GM12878 (cell line): Measurements from ENCODE around the gene SLC6A12. TPM values are rescaled to one million over a fixed set of nuclear protein-coding genes. Genes with fewer than 3 reads are reported as not detected.

Experiments
- ATAC-seq: fragments of 200-7000 bp; cut with Tn5 transposase; 3 replicates; pipeline ENCODE4 v1.9.1; 2020; ENCODE audit warnings: mild to moderate bottlenecking, moderate library complexity
- BruUV-seq: library from RNA; stranded (reverse); fragments of 400-500 nt; replicated peaks from 2 replicates; lab custom pipeline; 2021; lab: Mats Ljungman, UMichigan
- CTCF ChIA-PET: fragments of 300-600 bp; sonication (Branson Sonifier 250); formaldehyde crosslinking; extraction: SDS; loops from one replicate; lab custom pipeline; 2021; ENCODE audit warnings: inconsistent platforms; lab: Yijun Ruan, JAX
- POLR2A ChIA-PET: fragments of 350-600 bp; formaldehyde crosslinking; extraction: SDS; loops from one replicate; lab custom pipeline; 2021; ENCODE audit warnings: inconsistent platforms; lab: Charles Lee
- RAD21 ChIA-PET: fragments of 300-600 bp; sonication (Branson Sonifier 250); formaldehyde crosslinking; loops from one replicate; lab custom pipeline; 2023; ENCODE audit warnings: antibody characterized with exemption; ENCODE audit not compliant: unreplicated experiment; lab: Charles Lee
- SMC1A ChIA-PET: fragments of 300-600 bp; sonication (Branson Sonifier 250); formaldehyde crosslinking; loops from one replicate; lab custom pipeline; 2023; ENCODE audit not compliant: unreplicated experiment, uncharacterized antibody; lab: Charles Lee
- DNase-seq: peaks from one replicate; pipeline ENCODE4 v3.0.0-alpha.2; 2011; ENCODE audit warnings: low read depth, low spot score
- FAIRE-seq: peaks from 3 replicates; lab custom pipeline; 2011; peaks lifted over from hg19 to GRCh38; lab: Jason Lieb, UNC
- H2AFZ ChIP-seq: 2 replicates; pipeline ENCODE4 v1.6.0; 2011; ENCODE audit warnings: low read depth, low read length, control low read depth; ENCODE audit not compliant: control insufficient read depth
- H3K27ac ChIP-seq: 2 replicates; pipeline ENCODE4 v1.5.1; 2011; ENCODE audit warnings: control low read depth; ENCODE audit not compliant: control insufficient read depth, insufficient read depth
- H3K27me3 ChIP-seq, 2 experiments: replicated peaks in 1 of 2; 2 replicates each; pipeline versions ENCODE4 v1.6.0 to v1.6.1; 2011; ENCODE audit warnings: low read length in 1 of 2; ENCODE audit not compliant: control insufficient read depth in 2 of 2, insufficient read depth in 2 of 2
- H3K36me3 ChIP-seq, 2 experiments: 2 replicates each; pipeline ENCODE4 v1.5.1; 2011; ENCODE audit warnings: low read length in 1 of 2; ENCODE audit not compliant: control insufficient read depth in 2 of 2, insufficient read depth in 2 of 2
- H3K4me1 ChIP-seq: 2 replicates; pipeline ENCODE4 v1.6.1; 2011; ENCODE audit warnings: mild to moderate bottlenecking, low read length, moderate library complexity, mixed read lengths; ENCODE audit not compliant: control insufficient read depth, insufficient read depth
- H3K4me2 ChIP-seq: 2 replicates; pipeline ENCODE4 v1.6.0; 2011; ENCODE audit warnings: control low read depth; ENCODE audit not compliant: control insufficient read depth, insufficient read depth
- H3K4me3 ChIP-seq: fragments of 200-600 bp; sonication (generic); 2 replicates; pipeline ENCODE4 v1.5.1; 2016
- H3K79me2 ChIP-seq: 2 replicates; pipeline ENCODE4 v1.6.0; 2011; ENCODE audit warnings: low read length; ENCODE audit not compliant: control insufficient read depth, insufficient read depth
- H3K9ac ChIP-seq: 2 replicates; pipeline ENCODE4 v1.8.0; 2011; ENCODE audit warnings: low read length, control low read depth, mixed read lengths; ENCODE audit not compliant: control insufficient read depth, insufficient read depth
- H3K9me3 ChIP-seq: replicated peaks from 3 replicates; pipeline ENCODE4 v1.5.1; 2011; ENCODE audit warnings: mild to moderate bottlenecking, low read length; ENCODE audit not compliant: control insufficient read depth, insufficient read depth
- H4K20me1 ChIP-seq: 2 replicates; pipeline ENCODE4 v1.6.0; 2011; ENCODE audit not compliant: control insufficient read depth, insufficient read depth
- ATF7 ChIP-seq: fragments of 450-650 bp; IDR thresholded peaks from 2 replicates; pipeline ENCODE4 v1.6.1; 2016; ENCODE audit warnings: low read depth, mild to moderate bottlenecking
- ELK1 ChIP-seq: IDR thresholded peaks from 2 replicates; pipeline ENCODE4 v1.6.1; 2012; ENCODE audit warnings: low read depth, low read length, improper control_type of control experiment
- HDGF ChIP-seq: fragments of 450-650 bp; IDR thresholded peaks from 2 replicates; pipeline ENCODE4 v1.6.1; 2016; ENCODE audit warnings: antibody characterized with exemption
- HSF1 ChIP-seq: fragments of 150-350 bp; IDR thresholded peaks from 2 replicates; pipeline ENCODE4 v1.6.1; 2014; ENCODE audit warnings: mild to moderate bottlenecking, low read depth, low read length
- KAT2A ChIP-seq: conservative IDR thresholded peaks from 2 replicates; pipeline ENCODE4 v1.6.1; 2011; ENCODE audit warnings: low read depth, low read length; ENCODE audit not compliant: control insufficient read depth
- MYB ChIP-seq: fragments of 150-350 bp; IDR thresholded peaks from 2 replicates; pipeline ENCODE4 v1.6.1; 2014; ENCODE audit warnings: mild to moderate bottlenecking, low read depth, low read length, borderline replicate concordance
- NR2C2 ChIP-seq: IDR thresholded peaks from 2 replicates; pipeline ENCODE4 v1.6.1; 2011; ENCODE audit warnings: borderline replicate concordance, low read depth; ENCODE audit not compliant: control insufficient read depth, insufficient read length
- NRF1 ChIP-seq: conservative IDR thresholded peaks from 2 replicates; pipeline ENCODE4 v1.6.1; 2011; ENCODE audit warnings: mild to moderate bottlenecking, low read depth, low read length, improper control_type of control experiment
- POLR2AphosphoS5 ChIP-seq: IDR thresholded peaks from 2 replicates; pipeline ENCODE4 v1.6.1; 2011; ENCODE audit warnings: mild to moderate bottlenecking, low read length, inconsistent platforms
- SIX5 ChIP-seq: IDR thresholded peaks from 2 replicates; pipeline ENCODE4 v1.6.1; 2011; ENCODE audit warnings: mild to moderate bottlenecking, low read depth, low read length, moderate library complexity; ENCODE audit not compliant: severe bottlenecking
- SMARCA5 ChIP-seq: fragments of 450-650 bp; IDR thresholded peaks from 2 replicates; pipeline ENCODE4 v1.6.1; 2017; ENCODE audit warnings: mild to moderate bottlenecking
- SMC3 ChIP-seq: IDR thresholded peaks from 2 replicates; pipeline ENCODE4 v1.6.1; 2011; ENCODE audit warnings: low read length, improper control_type of control experiment, borderline replicate concordance
- TCF7 ChIP-seq: IDR thresholded peaks from 2 replicates; pipeline ENCODE4 v1.6.1; 2014; ENCODE audit warnings: antibody characterized with exemption, borderline replicate concordance
- ZBTB40 ChIP-seq: fragments of 450-650 bp; IDR thresholded peaks from 2 replicates; pipeline ENCODE4 v1.6.1; 2016; ENCODE audit warnings: mild to moderate bottlenecking, moderate library complexity, borderline replicate concordance
- WGBS: methylation state at CpG from one replicate; pipeline ENCODE4 v1.1.6; 2016; ENCODE audit warnings: low lambda C conversion rate; ENCODE audit not compliant: insufficient replicate concordance, insufficient coverage; ENCODE audit errors: missing lambda C conversion rate; 5-methylcytosine and 5-hydroxymethylcytosine counted together
- in situ Hi-C: fragments of 300-500 bp; cut with MboI; formaldehyde crosslinking; loops from 9 replicates; pipeline ENCODE4 v1.14.3; 2018; ENCODE audit warnings: mixed read lengths
- intact Hi-C: fragments of 100-400 bp; cut with micrococcal nuclease; formaldehyde crosslinking; loops from one replicate; pipeline ENCODE4 v1.14.2; 2022; ENCODE audit not compliant: unreplicated experiment
- polyA plus RNA-seq, 11 experiments: library from polyadenylated mRNA; depleted of rRNA in 4 of 11; unstranded in 6 of 11; stranded (reverse) in 5 of 11; fragments of >200 nt; fragmentation: Nextera tagmentation in 4 of 11; fragmentation: Illumina TruSeq in 1 of 11; extraction: Ambion mirVana in 4 of 11; extraction: Trizol in 1 of 11; gene quantifications; 1 replicate in 1 of 11; 2 replicates in 10 of 11; pipeline versions ENCODE4 v1.2.1 to v1.2.3, GENCODE V29; 2011 to 2016; ENCODE audit warnings: inconsistent platforms in 2 of 11, missing spikeins in 2 of 11, low read depth in 1 of 11
- total RNA-seq, 4 experiments: library from RNA; depleted of rRNA in 3 of 4; stranded (reverse); fragments of >200 nt in 3 of 4; fragmentation: Illumina TruSeq in 1 of 4; extraction: Trizol in 1 of 4; gene quantifications; 2 replicates each; pipeline versions ENCODE4 v1.2.1 to v1.2.3, GENCODE V29; 2013 to 2021

SLC6A12 gene
- total and polyA plus RNA-seq, 10 of the 15 experiments (the other 5 are each of a cell fraction or from before 2014, with no cell fraction given), result 0.06 to 0.11 (median 0.07) TPM; not detected in 7

GRCh38 chr12:159156-159782, 54.7 kb downstream of the SLC6A12 start:
- RAD21 ChIA-PET, result no interaction called here
- TF ChIP-seq SMARCA5, result no peak
- TF ChIP-seq ELK1, result no peak
- no peak for TF ChIP-seq KAT2A
- no peak for TF ChIP-seq MYB
- no peak for TF ChIP-seq ZBTB40
- TF ChIP-seq SIX5, result no peak
- TF ChIP-seq NR2C2, result no peak
- TF ChIP-seq SMC3, result no peak
- no peak for TF ChIP-seq NRF1
- no peak for TF ChIP-seq POLR2AphosphoS5
- TF ChIP-seq HSF1, result no peak
- no peak for TF ChIP-seq HDGF
- no peak for TF ChIP-seq ATF7
- TF ChIP-seq TCF7, result no peak
- no peak overlapping the region for H2AFZ ChIP-seq
- BruUV-seq, result no TSS peak
- H3K79me2 ChIP-seq, result no peaks in the 10 kb centered on the region
- H3K4me1 ChIP-seq, result no peaks in the 10 kb centered on the region
- intact Hi-C loops, result no loop called here
- in situ Hi-C loops, result no loop called here
- no peak for FAIRE-seq
- H3K9ac ChIP-seq, result no peak overlapping the region
- no peak for DNase-seq
- H3K27ac ChIP-seq, result no peak overlapping the region
- ATAC-seq, result no peak
- no peaks in the 10 kb centered on the region for H3K27me3 ChIP-seq
- CTCF ChIA-PET, result no interaction called here
- no peaks in the 10 kb centered on the region for H4K20me1 ChIP-seq
- SMC1A ChIA-PET, result no interaction called here
- POLR2A ChIA-PET, result no interaction called here
- 44% methylated on average over 7 of the region's 7 CpGs for WGBS
- H3K4me3 ChIP-seq, result no peak overlapping the region
- no peaks in the 10 kb centered on the region for H3K9me3 ChIP-seq
- no peak overlapping the region for H3K4me2 ChIP-seq
- H3K36me3 ChIP-seq, result no peaks in the 10 kb centered on the region
